OCI-LY1 (cell line): ENCODE data around the gene NSUN2.

Experiments used
- H2AFZ ChIP-seq: fragments of 200-600 bp; sonication (generic), shearing (Covaris generic); 2 replicates; pipeline ENCODE4 v1.6.0; 2014; ENCODE audit warnings: antibody characterized with exemption, mild to moderate bottlenecking, low read length
- H3F3A ChIP-seq: fragments of 200-600 bp; sonication (generic), shearing (Covaris generic); 2 replicates; pipeline ENCODE4 v1.6.0; 2014; ENCODE audit warnings: mild to moderate bottlenecking, antibody characterized with exemption, low read length, moderate library complexity; ENCODE audit not compliant: insufficient read depth
- H3K27ac ChIP-seq: fragments of 200-600 bp; sonication (generic); 2 replicates; pipeline ENCODE4 v1.5.1; 2014; ENCODE audit warnings: low read length, mixed run types, mild to moderate bottlenecking, low read depth; ENCODE audit not compliant: poor library complexity, severe bottlenecking
- H3K27me3 ChIP-seq: fragments of 200-600 bp; sonication (generic); 2 replicates; pipeline ENCODE4 v1.6.0; 2014; ENCODE audit warnings: antibody characterized with exemption, mild to moderate bottlenecking, low read length, moderate library complexity; ENCODE audit not compliant: insufficient read depth
- H3K36me3 ChIP-seq: fragments of 200-600 bp; sonication (generic); 2 replicates; pipeline ENCODE4 v1.6.1; 2014; ENCODE audit warnings: mild to moderate bottlenecking, antibody characterized with exemption, low read length, moderate library complexity, mixed read lengths; ENCODE audit not compliant: insufficient read depth
- H3K4me1 ChIP-seq: fragments of 200-600 bp; sonication (generic); 2 replicates; pipeline ENCODE4 v1.5.1; 2014; ENCODE audit warnings: mild to moderate bottlenecking, low read length, moderate library complexity; ENCODE audit not compliant: insufficient read depth, severe bottlenecking
- H3K4me2 ChIP-seq: fragments of 200-600 bp; sonication (generic), shearing (Covaris generic); 2 replicates; pipeline ENCODE4 v1.6.1; 2014; ENCODE audit warnings: low read length
- H3K4me3 ChIP-seq: fragments of 200-600 bp; sonication (generic); 2 replicates; pipeline ENCODE4 v1.5.1; 2014; ENCODE audit warnings: low read length, low read depth, mild to moderate bottlenecking, mixed read lengths; ENCODE audit not compliant: poor library complexity, severe bottlenecking
- H3K79me2 ChIP-seq: fragments of 200-600 bp; shearing (Covaris generic); 2 replicates; pipeline ENCODE4 v1.6.1; 2016; ENCODE audit warnings: mixed run types, low read length, mixed read lengths; ENCODE audit not compliant: insufficient read depth
- H3K9ac ChIP-seq: fragments of 200-600 bp; sonication (generic), shearing (Covaris generic); 2 replicates; pipeline ENCODE4 v1.6.1; 2014; ENCODE audit warnings: mild to moderate bottlenecking, low read length, mixed read lengths
- H3K9me2 ChIP-seq: fragments of 200-600 bp; sonication (generic), shearing (Covaris generic); 2 replicates; pipeline ENCODE4 v1.6.1; 2014; ENCODE audit warnings: low read depth, mild to moderate bottlenecking, low read length, mixed read lengths
- H3K9me3 ChIP-seq: fragments of 200-600 bp; shearing (Covaris generic); 2 replicates; pipeline ENCODE4 v1.6.1; 2014; ENCODE audit warnings: low read length, mixed read lengths
- H4K20me1 ChIP-seq: fragments of 200-600 bp; sonication (generic), shearing (Covaris generic); 2 replicates; pipeline ENCODE4 v1.6.0; 2016; ENCODE audit warnings: mild to moderate bottlenecking, low read length; ENCODE audit not compliant: insufficient read depth
- EZH2 ChIP-seq: fragments of 200-600 bp; sonication (generic), shearing (Covaris generic); IDR thresholded peaks from 2 replicates; pipeline ENCODE4 v1.8.0; 2017; ENCODE audit warnings: borderline replicate concordance, mixed run types, mild to moderate bottlenecking, antibody characterized with exemption, low read length, moderate library complexity, mixed read lengths
- TF ChIP-seq, protein P1 (sequence below): fragments of 200-600 bp; sonication (generic), shearing (Covaris generic); IDR thresholded peaks from 2 replicates; pipeline ENCODE4 v1.5.1; 2017; ENCODE audit warnings: mild to moderate bottlenecking, antibody characterized with exemption, low read length, moderate library complexity, mixed read lengths

The NSUN2 gene

DNA sequence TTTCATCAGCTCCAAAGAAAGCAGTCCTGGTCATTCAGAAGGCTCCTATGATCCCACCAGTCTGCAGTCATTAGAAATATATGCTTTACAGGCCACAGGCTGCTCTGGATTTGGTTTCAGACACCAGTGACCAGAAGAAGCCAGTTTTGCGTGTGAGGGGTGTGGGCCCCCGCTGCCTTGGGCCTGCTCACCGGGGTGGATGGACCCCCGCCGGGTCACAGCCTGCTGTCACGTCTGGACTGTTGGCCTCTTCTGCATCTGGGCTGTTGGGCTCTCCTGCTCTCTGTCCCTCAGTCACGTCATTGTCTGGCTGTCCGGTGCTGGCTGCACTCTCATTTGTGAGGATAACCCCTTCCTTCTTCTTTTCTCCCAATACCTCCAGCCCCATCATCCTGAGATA is 33.1 kb downstream of the NSUN2 start:
- no peaks in the 10 kb centered on the region for H4K20me1 ChIP-seq
- H3K9me2 ChIP-seq = no peaks in the 10 kb centered on the region
- no peaks in the 10 kb centered on the region for H3K9me3 ChIP-seq
- H3K27ac ChIP-seq = no peak overlapping the region
- TF ChIP-seq, protein P1, sequence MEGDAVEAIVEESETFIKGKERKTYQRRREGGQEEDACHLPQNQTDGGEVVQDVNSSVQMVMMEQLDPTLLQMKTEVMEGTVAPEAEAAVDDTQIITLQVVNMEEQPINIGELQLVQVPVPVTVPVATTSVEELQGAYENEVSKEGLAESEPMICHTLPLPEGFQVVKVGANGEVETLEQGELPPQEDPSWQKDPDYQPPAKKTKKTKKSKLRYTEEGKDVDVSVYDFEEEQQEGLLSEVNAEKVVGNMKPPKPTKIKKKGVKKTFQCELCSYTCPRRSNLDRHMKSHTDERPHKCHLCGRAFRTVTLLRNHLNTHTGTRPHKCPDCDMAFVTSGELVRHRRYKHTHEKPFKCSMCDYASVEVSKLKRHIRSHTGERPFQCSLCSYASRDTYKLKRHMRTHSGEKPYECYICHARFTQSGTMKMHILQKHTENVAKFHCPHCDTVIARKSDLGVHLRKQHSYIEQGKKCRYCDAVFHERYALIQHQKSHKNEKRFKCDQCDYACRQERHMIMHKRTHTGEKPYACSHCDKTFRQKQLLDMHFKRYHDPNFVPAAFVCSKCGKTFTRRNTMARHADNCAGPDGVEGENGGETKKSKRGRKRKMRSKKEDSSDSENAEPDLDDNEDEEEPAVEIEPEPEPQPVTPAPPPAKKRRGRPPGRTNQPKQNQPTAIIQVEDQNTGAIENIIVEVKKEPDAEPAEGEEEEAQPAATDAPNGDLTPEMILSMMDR = no peak
- no peak for TF ChIP-seq EZH2
- H3K27me3 ChIP-seq = no peaks in the 10 kb centered on the region
- no peak overlapping the region for H3K4me3 ChIP-seq
- H3K4me1 ChIP-seq = no peaks in the 10 kb centered on the region
- no peak overlapping the region for H3K4me2 ChIP-seq
- H2AFZ ChIP-seq = no peak overlapping the region
- H3K9ac ChIP-seq = no peak overlapping the region
- peaks cover 85% of the 10 kb centered on the region for H3K36me3 ChIP-seq
- no peaks in the 10 kb centered on the region for H3K79me2 ChIP-seq
- no peaks in the 10 kb centered on the region for H3F3A ChIP-seq

DNA sequence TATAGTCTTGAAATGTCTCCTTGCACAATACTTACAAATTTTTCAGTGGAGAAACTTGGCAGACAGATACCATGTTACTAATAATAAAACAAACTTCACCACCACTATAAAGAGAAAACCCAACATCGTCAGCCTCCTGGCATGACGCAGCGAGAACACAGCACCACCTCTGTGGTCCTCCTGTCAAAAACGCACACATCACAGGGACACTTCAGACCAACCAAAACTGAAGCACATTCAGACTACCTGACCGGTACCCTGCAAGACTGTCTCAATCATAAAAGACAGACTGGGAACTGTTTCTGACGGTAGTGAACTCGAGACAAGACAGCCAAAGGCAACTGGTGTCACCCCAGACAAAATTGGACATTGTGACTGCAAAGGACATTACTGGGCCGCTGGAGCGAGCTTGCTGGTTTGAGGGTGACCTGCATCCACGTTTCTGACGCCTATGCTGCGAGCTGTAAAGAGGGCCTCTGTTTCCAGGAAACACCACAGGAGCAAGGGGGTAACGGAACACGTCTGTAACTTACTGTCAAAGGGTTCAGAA is 34.4 kb downstream of the NSUN2 start:
- peaks cover 72% of the 10 kb centered on the region for H3K36me3 ChIP-seq
- no peaks in the 10 kb centered on the region for H4K20me1 ChIP-seq
- TF ChIP-seq EZH2 = no peak
- TF ChIP-seq, protein P1 = no peak

DNA sequence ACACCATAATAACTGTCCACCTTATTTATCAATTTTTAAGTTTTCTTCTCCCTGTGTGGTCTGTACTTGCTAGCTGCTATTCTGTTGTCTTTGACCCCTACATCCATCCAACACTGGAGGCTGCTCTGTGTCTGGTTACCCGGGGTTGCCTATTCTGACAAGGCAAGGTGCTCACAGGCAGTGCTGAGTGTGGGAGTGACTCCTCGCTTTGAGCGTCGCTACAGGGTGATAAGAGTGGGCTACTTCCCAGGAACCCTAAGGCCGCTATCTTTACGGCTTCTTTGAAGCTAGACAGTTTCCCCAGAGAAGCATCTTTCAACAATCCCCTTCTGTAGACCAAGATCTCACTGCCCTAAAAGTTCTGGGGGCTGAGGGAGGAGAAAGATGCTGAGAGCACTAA is 35.3 kb downstream of the NSUN2 start:
- Histone ChIP-seq H3K27me3 (no peaks in the 10 kb centered on the region), H3K79me2 (no peaks in the 10 kb centered on the region), H3K9me3 (no peaks in the 10 kb centered on the region), H3K36me3 (peaks cover 65% of the 10 kb centered on the region), H3K4me2 (no peak overlapping the region), H3K4me1 (no peaks in the 10 kb centered on the region), H2AFZ (no peak overlapping the region), H4K20me1 (no peaks in the 10 kb centered on the region), H3K9me2 (no peaks in the 10 kb centered on the region), H3K27ac (no peak overlapping the region), H3K4me3 (no peak overlapping the region), H3K9ac (no peak overlapping the region), H3F3A (no peaks in the 10 kb centered on the region)
- TF ChIP-seq EZH2 = no peak
- TF ChIP-seq, protein P1 = no peak

More for the DNA sequence above, 34.4 kb downstream of the NSUN2 start:
- no peak overlapping the region for H3K4me2 ChIP-seq
- no peaks in the 10 kb centered on the region for H3K27me3 ChIP-seq
- H3K4me1 ChIP-seq = no peaks in the 10 kb centered on the region
- H3K27ac ChIP-seq = no peak overlapping the region
- no peaks in the 10 kb centered on the region for H3F3A ChIP-seq
- H2AFZ ChIP-seq = no peak overlapping the region
- no peak overlapping the region for H3K9ac ChIP-seq
- H3K4me3 ChIP-seq = no peak overlapping the region
- no peaks in the 10 kb centered on the region for H3K9me3 ChIP-seq
- H3K79me2 ChIP-seq = no peaks in the 10 kb centered on the region
- H3K9me2 ChIP-seq = no peaks in the 10 kb centered on the region
